Stimulated activated CD8-positive, alpha-beta memory T cell treated with anti-CD3 and anti-CD28 coated beads, Interleukin-2, amount 100 ng/mL, for 48 hours (primary cell): ENCODE data around the gene SH3RF3.
"Not testable (repeated sequence)": the region's sequence is repeated elsewhere in the genome, so short reads cannot be mapped to it uniquely, and the experiment has no call there.

ENCODE experiments used
- DNase-seq, 2 donors: peaks; one replicate each; pipeline ENCODE4 v3.0.0-alpha.2; 2020; ENCODE audit warnings: low read depth in 2 of 2

SH3RF3 gene

GRCh38 chr2:109157563-109158105 is 28.6 kb downstream of the SH3RF3 start:
- DNase-seq: no peak

GRCh38 chr2:109158237-109158636 is 29.2 kb downstream of the SH3RF3 start:
- DNase-seq: no peak

GRCh38 chr2:109159096-109159495 is 30.1 kb downstream of the SH3RF3 start:
- no peak for DNase-seq

- DNase-seq: no peak
Measured at GRCh38 chr2:109160714-109161440, 31.9 kb downstream of the SH3RF3 start.

GRCh38 chr2:109162367-109162766 is 33.4 kb downstream of the SH3RF3 start:
- DNase-seq: not testable (repeated sequence)

- DNase-seq: no peak
Measured at GRCh38 chr2:109162999-109163398, 34.0 kb downstream of the SH3RF3 start.

- no peak for DNase-seq
Measured at GRCh38 chr2:109164311-109164710, 35.3 kb downstream of the SH3RF3 start.

- DNase-seq: no peak
Measured at GRCh38 chr2:109164739-109165221, 35.8 kb downstream of the SH3RF3 start.

- DNase-seq: no peak
Measured at GRCh38 chr2:109166811-109167210, 37.8 kb downstream of the SH3RF3 start.

GRCh38 chr2:109168086-109168485 is 39.1 kb downstream of the SH3RF3 start:
- DNase-seq: no peak

GRCh38 chr2:109168716-109169115 is 39.7 kb downstream of the SH3RF3 start:
- no peak for DNase-seq

- no peak for DNase-seq
Measured at GRCh38 chr2:109170645-109171044, 41.6 kb downstream of the SH3RF3 start.

GRCh38 chr2:109171444-109172334 is 42.7 kb downstream of the SH3RF3 start:
- DNase-seq: no peak

GRCh38 chr2:109172556-109173105 is 43.6 kb downstream of the SH3RF3 start:
- no peak for DNase-seq

GRCh38 chr2:109173311-109174171 is 44.5 kb downstream of the SH3RF3 start:
- no peak for DNase-seq

- no peak for DNase-seq
Measured at GRCh38 chr2:109174214-109174613, 45.2 kb downstream of the SH3RF3 start.

- no peak for DNase-seq
Measured at GRCh38 chr2:109174626-109175349, 45.8 kb downstream of the SH3RF3 start.

GRCh38 chr2:109175350-109175678 is 46.3 kb downstream of the SH3RF3 start:
- no peak for DNase-seq

GRCh38 chr2:109176928-109177327 is 47.9 kb downstream of the SH3RF3 start:
- no peak for DNase-seq

GRCh38 chr2:109177635-109178034 is 48.6 kb downstream of the SH3RF3 start:
- no peak for DNase-seq

- no peak for DNase-seq
Measured at GRCh38 chr2:109178968-109179367, 50.0 kb downstream of the SH3RF3 start.
